Esophagus muscularis mucosa (tissue), 4 donors: ENCODE data around the gene ETV6. TPM values are rescaled to one million over a fixed set of nuclear protein-coding genes. Genes with fewer than 3 reads are reported as not detected.
"Not testable (repeated sequence)": the region's sequence is repeated elsewhere in the genome, so short reads cannot be mapped to it uniquely, and the experiment has no call there.

ENCODE experiments used
- DNase-seq: peaks from one replicate; pipeline ENCODE4 v3.0.0-alpha.2; 2017; ENCODE audit errors: extremely low spot score
- H3K27ac ChIP-seq, 4 donors: fragments of 200-600 bp; sonication (generic); replicated peaks in 1 of 4; 1 replicate in 3 of 4; 2 replicates in 1 of 4; pipeline ENCODE4 v1.5.1; 2016 to 2019; ENCODE audit warnings: mild to moderate bottlenecking in 1 of 4
- H3K27me3 ChIP-seq, 4 donors: fragments of 200-600 bp; sonication (generic); one replicate each; pipeline versions ENCODE4 v1.5.1 to v1.6.0; 2016 to 2019
- H3K36me3 ChIP-seq, 4 donors: fragments of 200-600 bp; sonication (generic); one replicate each; pipeline ENCODE4 v1.5.1; 2016 to 2019
- H3K4me1 ChIP-seq, 4 donors: fragments of 200-600 bp; sonication (generic); one replicate each; pipeline ENCODE4 v1.5.1; 2016 to 2019
- H3K4me3 ChIP-seq, 4 donors: fragments of 200-600 bp; sonication (generic); 1 replicate in 2 of 4; 2 replicates in 2 of 4; pipeline ENCODE4 v1.5.1; 2016 to 2019; ENCODE audit warnings: mild to moderate bottlenecking in 4 of 4, moderate library complexity in 1 of 4
- H3K9me3 ChIP-seq, 4 donors: fragments of 200-600 bp; sonication (generic); 1 replicate in 3 of 4; 2 replicates in 1 of 4; pipeline ENCODE4 v1.5.1; 2016 to 2019
- EP300 ChIP-seq: sonication (generic); formaldehyde crosslinking; IDR thresholded peaks from one replicate; pipeline ENCODE4 v1.6.1; 2017; ENCODE audit warnings: antibody characterized with exemption
- POLR2A ChIP-seq: fragments of 450-650 bp; IDR thresholded peaks from one replicate; pipeline ENCODE4 v1.6.1; 2017; ENCODE audit warnings: antibody characterized with exemption, moderate library complexity, mild to moderate bottlenecking, low read depth
- POLR2AphosphoS5 ChIP-seq, 2 donors: sonication (generic); formaldehyde crosslinking; IDR thresholded peaks; one replicate each; pipeline ENCODE4 v1.6.1; 2017; ENCODE audit warnings: antibody characterized with exemption in 2 of 2
- WGBS: methylation state at CpG from one replicate; pipeline ENCODE4 v1.1.5; 2018; 5-methylcytosine and 5-hydroxymethylcytosine counted together
- intact Hi-C: fragments of 100-400 bp; cut with DNase I; formaldehyde crosslinking; loops from one replicate; pipeline ENCODE4 v1.15.1; 2023
- total RNA-seq, 4 donors: library from RNA; depleted of rRNA; stranded (reverse); fragments of >200 nt; gene quantifications; one replicate each; pipeline versions ENCODE4 v1.1.0 to v1.2.1, GENCODE V29; 2016
- TF ChIP-seq, protein P1 (sequence below), 3 experiments: fragments of 200-600 bp in 2 of 3; fragments of 450-650 bp in 1 of 3; sonication (generic) in 2 of 3; IDR thresholded peaks; one replicate each; pipeline ENCODE4 v1.5.1; 2017 to 2019; ENCODE audit warnings: antibody characterized with exemption in 3 of 3, mild to moderate bottlenecking in 2 of 3, moderate library complexity in 1 of 3

The ETV6 gene
- total RNA-seq, 4 donors from 2014 or later, result 22.4 to 29.6 (median 25.3) TPM

DNA sequence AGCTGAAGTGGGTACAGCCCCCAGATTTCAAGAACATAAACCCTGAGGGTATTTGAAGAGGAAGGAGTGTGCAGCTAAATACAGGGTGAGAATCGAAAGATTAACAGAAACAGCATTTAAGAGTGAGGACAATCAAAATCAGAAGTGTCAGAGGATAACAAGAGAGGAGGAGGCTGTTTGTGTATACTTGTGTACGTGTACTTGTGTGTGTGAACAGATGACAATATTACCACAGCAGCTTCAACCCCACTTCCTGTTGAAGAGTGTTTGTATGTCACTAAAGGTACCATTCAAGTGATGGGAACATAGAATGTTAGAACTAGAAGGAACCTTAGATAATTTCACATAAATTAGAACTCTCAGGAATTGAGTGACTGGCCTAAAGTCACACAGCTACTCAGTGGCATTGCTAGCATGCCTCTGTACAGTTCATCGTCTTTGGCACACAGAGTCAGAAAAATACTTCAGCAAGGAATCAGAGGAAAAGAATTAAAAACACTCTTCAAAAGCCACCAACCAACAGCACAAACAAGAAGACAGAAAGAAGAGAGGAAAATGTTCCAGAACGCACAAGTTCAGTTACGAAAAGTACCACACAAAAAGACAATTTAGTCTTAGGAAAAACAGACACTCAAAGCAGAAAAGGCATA lies 256.9 kb downstream of the ETV6 start:
- peaks cover 0 to 29% (median 8%) of the 10 kb centered on the region in 4 donors for H3K9me3 ChIP-seq
- H3K27me3 ChIP-seq, result no peaks in the 10 kb centered on the region
- no peak overlapping the region for H3K27ac ChIP-seq
- H3K4me1 ChIP-seq, result no peaks in the 10 kb centered on the region
- 71% methylated on average over 5 of the region's 5 CpGs for WGBS
- TF ChIP-seq POLR2A, result no peak
- TF ChIP-seq, protein P1, sequence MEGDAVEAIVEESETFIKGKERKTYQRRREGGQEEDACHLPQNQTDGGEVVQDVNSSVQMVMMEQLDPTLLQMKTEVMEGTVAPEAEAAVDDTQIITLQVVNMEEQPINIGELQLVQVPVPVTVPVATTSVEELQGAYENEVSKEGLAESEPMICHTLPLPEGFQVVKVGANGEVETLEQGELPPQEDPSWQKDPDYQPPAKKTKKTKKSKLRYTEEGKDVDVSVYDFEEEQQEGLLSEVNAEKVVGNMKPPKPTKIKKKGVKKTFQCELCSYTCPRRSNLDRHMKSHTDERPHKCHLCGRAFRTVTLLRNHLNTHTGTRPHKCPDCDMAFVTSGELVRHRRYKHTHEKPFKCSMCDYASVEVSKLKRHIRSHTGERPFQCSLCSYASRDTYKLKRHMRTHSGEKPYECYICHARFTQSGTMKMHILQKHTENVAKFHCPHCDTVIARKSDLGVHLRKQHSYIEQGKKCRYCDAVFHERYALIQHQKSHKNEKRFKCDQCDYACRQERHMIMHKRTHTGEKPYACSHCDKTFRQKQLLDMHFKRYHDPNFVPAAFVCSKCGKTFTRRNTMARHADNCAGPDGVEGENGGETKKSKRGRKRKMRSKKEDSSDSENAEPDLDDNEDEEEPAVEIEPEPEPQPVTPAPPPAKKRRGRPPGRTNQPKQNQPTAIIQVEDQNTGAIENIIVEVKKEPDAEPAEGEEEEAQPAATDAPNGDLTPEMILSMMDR (IDR thresholded peaks at IDR 0.05), result no peak
- TF ChIP-seq POLR2AphosphoS5 (IDR thresholded peaks at IDR 0.05), result no peak
- no peak for TF ChIP-seq EP300
- DNase-seq, result no peak
- H3K36me3 ChIP-seq, result no peaks in the 10 kb centered on the region
- no peak overlapping the region for H3K4me3 ChIP-seq
- intact Hi-C loops, result no loop called here

DNA sequence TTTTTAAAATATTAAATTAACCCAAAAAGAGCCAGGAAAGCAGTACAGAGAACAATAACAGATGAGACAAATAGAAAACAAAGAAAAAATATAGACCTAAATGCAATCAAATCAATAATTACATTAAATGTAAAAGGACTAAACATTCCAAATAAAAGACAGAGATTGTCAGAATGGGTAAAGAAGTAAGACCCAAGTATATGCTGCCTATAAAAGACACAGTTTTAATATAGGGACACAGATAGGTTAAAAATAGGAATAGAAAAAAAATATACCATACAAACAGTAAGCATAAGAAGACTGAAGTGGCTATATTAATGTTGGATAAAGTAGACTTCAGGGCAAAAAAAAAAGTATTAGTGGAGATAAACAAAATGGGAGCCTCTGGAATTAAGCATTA lies 258.2 kb downstream of the ETV6 start:
- intact Hi-C loops, result no loop called here
- no peak for DNase-seq
- Histone ChIP-seq H3K9me3 (peaks cover 0 to 29% (median 8%) of the 10 kb centered on the region in 4 donors), H3K4me1 (no peaks in the 10 kb centered on the region), H3K4me3 (no peak overlapping the region), H3K27ac (no peak overlapping the region), H3K36me3 (no peaks in the 10 kb centered on the region), H3K27me3 (no peaks in the 10 kb centered on the region)
- TF ChIP-seq POLR2AphosphoS5 (IDR thresholded peaks at IDR 0.05) (no peak), EP300 (no peak), POLR2A (no peak)
- TF ChIP-seq, protein P1 (IDR thresholded peaks at IDR 0.05), result no peak

DNA sequence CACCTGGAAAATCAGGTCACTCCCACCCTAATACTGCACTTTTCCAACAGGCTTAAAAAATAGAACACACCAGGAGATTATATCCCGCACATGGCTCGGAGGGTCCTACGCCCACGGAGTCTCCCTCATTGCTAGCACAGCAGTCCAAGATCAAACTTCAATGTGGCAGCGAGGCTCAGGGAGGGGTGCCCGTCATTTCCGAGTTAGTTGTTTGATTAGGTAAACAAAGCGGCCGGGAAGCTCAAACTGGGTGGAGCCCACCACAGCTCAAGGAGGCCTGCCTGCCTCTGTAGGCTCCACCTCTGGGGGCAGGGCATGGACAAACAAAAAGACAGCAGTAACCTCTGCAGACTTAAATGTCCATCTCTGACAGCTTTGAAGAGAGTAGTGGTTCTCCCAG lies 259.9 kb downstream of the ETV6 start:
- H3K27me3 ChIP-seq, DNase-seq, H3K27ac ChIP-seq, H3K36me3 ChIP-seq, H3K4me1 ChIP-seq, intact Hi-C loops, H3K4me3 ChIP-seq: not testable (repeated sequence)
- 90% methylated on average over 9 of the region's 9 CpGs for WGBS
- H3K9me3 ChIP-seq, result peaks cover 0 to 29% (median 8%) of the 10 kb centered on the region in 4 donors

DNA sequence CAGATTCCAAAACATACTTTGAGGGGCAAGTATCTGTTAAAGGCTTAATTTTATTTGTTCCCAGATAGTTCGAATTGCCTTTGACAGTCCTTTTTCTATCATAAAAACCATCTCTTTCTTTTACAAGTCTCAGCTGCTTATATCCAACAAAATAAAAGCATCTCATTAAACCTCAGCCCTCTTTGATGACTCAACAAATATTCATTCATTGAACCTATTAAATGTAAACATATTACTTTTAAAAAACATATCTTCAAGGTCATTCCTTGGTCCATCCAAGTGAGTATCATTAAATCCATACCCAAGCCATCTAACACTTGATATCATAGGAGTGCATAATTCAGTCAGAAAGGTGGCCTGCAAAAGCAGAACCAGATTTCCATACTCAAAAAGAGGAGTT lies 266.6 kb downstream of the ETV6 start:
- no peaks in the 10 kb centered on the region for H3K9me3 ChIP-seq
- intact Hi-C loops, result no loop called here
- H3K4me3 ChIP-seq, result no peak overlapping the region
- no peak for DNase-seq
- H3K36me3 ChIP-seq, result no peaks in the 10 kb centered on the region
- no peak for TF ChIP-seq POLR2A
- no peak for TF ChIP-seq EP300
- TF ChIP-seq, protein P1 (IDR thresholded peaks at IDR 0.05), result no peak
- TF ChIP-seq POLR2AphosphoS5 (IDR thresholded peaks at IDR 0.05), result no peak
- H3K4me1 ChIP-seq, result no peaks in the 10 kb centered on the region
- no peaks in the 10 kb centered on the region for H3K27me3 ChIP-seq
- H3K27ac ChIP-seq, result no peak overlapping the region
- 89% methylated on average over 1 of the region's 1 CpG for WGBS

DNA sequence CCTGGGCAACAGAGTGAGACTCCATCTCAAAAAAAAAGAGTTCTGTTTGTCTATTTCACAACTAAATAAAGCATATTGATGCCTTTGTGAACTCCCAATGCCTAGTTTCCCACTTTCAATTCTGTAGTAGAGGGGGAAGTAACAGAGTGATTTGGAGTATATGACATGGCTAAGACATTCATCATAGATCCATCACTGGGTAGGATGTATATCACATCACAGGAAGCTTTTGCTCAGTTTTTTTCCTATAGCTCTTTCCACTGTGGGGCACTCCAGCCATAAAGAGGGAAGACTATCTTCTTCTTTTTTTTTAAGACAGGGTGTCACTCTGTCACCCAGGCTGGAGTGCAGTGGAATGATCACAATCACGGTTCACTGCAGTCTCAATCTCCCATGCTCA lies 267.3 kb downstream of the ETV6 start:
- H3K9me3 ChIP-seq, result no peaks in the 10 kb centered on the region
- WGBS, result 80% methylated on average over 1 of the region's 1 CpG
- no peaks in the 10 kb centered on the region for H3K27me3 ChIP-seq
- intact Hi-C loops, result no loop called here
- no peak for DNase-seq
- H3K4me1 ChIP-seq, result no peaks in the 10 kb centered on the region
- no peaks in the 10 kb centered on the region for H3K36me3 ChIP-seq
- no peak overlapping the region for H3K27ac ChIP-seq
- H3K4me3 ChIP-seq, result no peak overlapping the region
- no peak for TF ChIP-seq POLR2AphosphoS5 (IDR thresholded peaks at IDR 0.05)
- TF ChIP-seq, protein P1 (IDR thresholded peaks at IDR 0.05), result no peak
- no peak for TF ChIP-seq POLR2A
- no peak for TF ChIP-seq EP300
